ENCODE measurements around the gene NELL1. TPM values are rescaled to one million over a fixed set of nuclear protein-coding genes. Genes with fewer than 3 reads are reported as not detected.

NELL1 gene
- total RNA-seq, 2 donors from 2014 or later = 0.09 to 0.11 TPM

- Mint-ChIP-seq H3K27me3 (ENCODE audit: insufficient read depth) (no peaks in the 10 kb centered on the region), H3K36me3 (ENCODE audit: low read depth) (peaks cover 2% of the 10 kb centered on the region), H3K4me1 (no peaks in the 10 kb centered on the region), H3K9me3 (peaks cover 12% of the 10 kb centered on the region), H3K27ac (no peak overlapping the region), H3K4me3 (no peak overlapping the region)
- no peak overlapping the region for H3K27ac ChIP-seq (ENCODE audit: low read depth, low read length)
- H3K36me3 ChIP-seq (ENCODE audit: control insufficient read depth, insufficient read depth, low read length) = no peaks in the 10 kb centered on the region
- H3K9me3 ChIP-seq (ENCODE audit: control insufficient read depth, low read length) = no peaks in the 10 kb centered on the region
- H3K4me3 ChIP-seq (ENCODE audit: low read length) = no peak overlapping the region
- no peaks in the 10 kb centered on the region for H3K4me1 ChIP-seq (ENCODE audit: control insufficient read depth, insufficient read depth, low read length)
- DNase-seq = peak; percentile 48
- 83 to 88% methylated on average over 4 to 5 of the region's 5 CpGs for WGBS, 2 experiments (ENCODE audit: insufficient coverage in 1 of 2, insufficient read length in 1 of 2)
- H3K9ac ChIP-seq (ENCODE audit: extremely low read depth, low read length, poor library complexity, severe bottlenecking) = no peak overlapping the region
- no peaks in the 10 kb centered on the region for H3K27me3 ChIP-seq (ENCODE audit: control insufficient read depth, insufficient read depth, low read length, poor library complexity, severe bottlenecking)
- TF ChIP-seq, protein P1, sequence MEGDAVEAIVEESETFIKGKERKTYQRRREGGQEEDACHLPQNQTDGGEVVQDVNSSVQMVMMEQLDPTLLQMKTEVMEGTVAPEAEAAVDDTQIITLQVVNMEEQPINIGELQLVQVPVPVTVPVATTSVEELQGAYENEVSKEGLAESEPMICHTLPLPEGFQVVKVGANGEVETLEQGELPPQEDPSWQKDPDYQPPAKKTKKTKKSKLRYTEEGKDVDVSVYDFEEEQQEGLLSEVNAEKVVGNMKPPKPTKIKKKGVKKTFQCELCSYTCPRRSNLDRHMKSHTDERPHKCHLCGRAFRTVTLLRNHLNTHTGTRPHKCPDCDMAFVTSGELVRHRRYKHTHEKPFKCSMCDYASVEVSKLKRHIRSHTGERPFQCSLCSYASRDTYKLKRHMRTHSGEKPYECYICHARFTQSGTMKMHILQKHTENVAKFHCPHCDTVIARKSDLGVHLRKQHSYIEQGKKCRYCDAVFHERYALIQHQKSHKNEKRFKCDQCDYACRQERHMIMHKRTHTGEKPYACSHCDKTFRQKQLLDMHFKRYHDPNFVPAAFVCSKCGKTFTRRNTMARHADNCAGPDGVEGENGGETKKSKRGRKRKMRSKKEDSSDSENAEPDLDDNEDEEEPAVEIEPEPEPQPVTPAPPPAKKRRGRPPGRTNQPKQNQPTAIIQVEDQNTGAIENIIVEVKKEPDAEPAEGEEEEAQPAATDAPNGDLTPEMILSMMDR (conservative IDR thresholded peaks at IDR 0.05) = no peak
These were observed 436.0 kb downstream of the NELL1 start for GRCh38 chr11:21105196-21105917.

- no peak overlapping the region for H3K27ac ChIP-seq (ENCODE audit: low read depth, low read length)
These were observed 440.0 kb downstream of the NELL1 start for GRCh38 chr11:21109341-21109740.

DNA sequence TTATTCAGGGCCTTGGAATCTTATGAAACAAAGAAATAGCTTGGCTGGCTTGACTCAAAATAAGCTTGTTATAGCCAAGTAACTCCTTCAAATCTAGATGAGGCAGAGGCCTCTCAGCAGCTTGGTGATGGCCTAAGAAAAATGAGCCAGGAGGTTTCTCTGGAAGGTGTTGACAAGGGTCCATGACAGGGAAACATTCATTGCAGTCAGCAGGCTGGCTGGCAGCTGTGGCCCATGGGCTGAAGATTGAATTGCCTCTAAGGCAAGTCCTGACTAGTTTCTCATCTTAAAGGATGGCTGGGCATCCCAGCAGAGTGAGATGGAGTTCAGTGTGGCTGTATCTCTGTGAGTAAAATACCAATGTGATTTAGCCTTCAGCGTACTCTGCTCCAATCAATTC is 441.0 kb downstream of the NELL1 start:
- H3K9me3 ChIP-seq (ENCODE audit: control insufficient read depth, low read length) = no peaks in the 10 kb centered on the region
- H3K27me3 ChIP-seq (ENCODE audit: control insufficient read depth, insufficient read depth, low read length, poor library complexity, severe bottlenecking) = no peaks in the 10 kb centered on the region
- Mint-ChIP-seq H3K4me3 (no peak overlapping the region), H3K27me3 (ENCODE audit: insufficient read depth) (no peaks in the 10 kb centered on the region), H3K36me3 (ENCODE audit: low read depth) (no peaks in the 10 kb centered on the region), H3K9me3 (no peaks in the 10 kb centered on the region), H3K4me1 (no peaks in the 10 kb centered on the region), H3K27ac (no peak overlapping the region)
- no peak for DNase-seq
- no peaks in the 10 kb centered on the region for H3K36me3 ChIP-seq (ENCODE audit: control insufficient read depth, insufficient read depth, low read length)
- H3K27ac ChIP-seq (ENCODE audit: low read depth, low read length) = no peak overlapping the region
- 88% methylated on average over 1 of the region's 1 CpG; no CpG with 5 or more reads in 1 of the 2 experiments for WGBS, 2 experiments (ENCODE audit: insufficient coverage in 1 of 2, insufficient read length in 1 of 2)
- H3K4me1 ChIP-seq (ENCODE audit: control insufficient read depth, insufficient read depth, low read length) = no peaks in the 10 kb centered on the region
- TF ChIP-seq, protein P1 (conservative IDR thresholded peaks at IDR 0.05) = no peak
- H3K9ac ChIP-seq (ENCODE audit: extremely low read depth, low read length, poor library complexity, severe bottlenecking) = no peak overlapping the region
- H3K4me3 ChIP-seq (ENCODE audit: low read length) = no peak overlapping the region

More at GRCh38 chr11:21109341-21109740, 440.0 kb downstream of the NELL1 start:
- Histone ChIP-seq H3K4me1 (ENCODE audit: control insufficient read depth, insufficient read depth, low read length) (no peaks in the 10 kb centered on the region), H3K27me3 (ENCODE audit: control insufficient read depth, insufficient read depth, low read length, poor library complexity, severe bottlenecking) (no peaks in the 10 kb centered on the region), H3K4me3 (ENCODE audit: low read length) (no peak overlapping the region), H3K9me3 (ENCODE audit: control insufficient read depth, low read length) (no peaks in the 10 kb centered on the region), H3K9ac (ENCODE audit: extremely low read depth, low read length, poor library complexity, severe bottlenecking) (no peak overlapping the region), H3K36me3 (ENCODE audit: control insufficient read depth, insufficient read depth, low read length) (no peaks in the 10 kb centered on the region)
- TF ChIP-seq, protein P1 (conservative IDR thresholded peaks at IDR 0.05) = no peak
- Mint-ChIP-seq H3K27me3 (ENCODE audit: insufficient read depth) (no peaks in the 10 kb centered on the region), H3K4me3 (no peak overlapping the region), H3K9me3 (peaks cover 8% of the 10 kb centered on the region), H3K4me1 (no peaks in the 10 kb centered on the region), H3K36me3 (ENCODE audit: low read depth) (no peaks in the 10 kb centered on the region), H3K27ac (no peak overlapping the region)
- WGBS, 2 experiments (ENCODE audit: insufficient coverage in 1 of 2, insufficient read length in 1 of 2) = 91 to 95% methylated on average over 2 of the region's 2 CpGs
- no peak for DNase-seq
